Stimulated activated CD8-positive, alpha-beta memory T cell treated with anti-CD3 and anti-CD28 coated beads, Interleukin-12 subunit alpha, Interleukin-12 subunit beta, amount 100 ng/mL, for 4 hours (primary cell): ENCODE data around the gene MDM1.

Experiments
- DNase-seq: peaks from one replicate; pipeline ENCODE4 v3.0.0-alpha.2; 2020; ENCODE audit warnings: low read depth

The MDM1 gene

GRCh38 chr12:68271346-68271745 is 60.8 kb downstream of the MDM1 start:
- no peak for DNase-seq

DNA sequence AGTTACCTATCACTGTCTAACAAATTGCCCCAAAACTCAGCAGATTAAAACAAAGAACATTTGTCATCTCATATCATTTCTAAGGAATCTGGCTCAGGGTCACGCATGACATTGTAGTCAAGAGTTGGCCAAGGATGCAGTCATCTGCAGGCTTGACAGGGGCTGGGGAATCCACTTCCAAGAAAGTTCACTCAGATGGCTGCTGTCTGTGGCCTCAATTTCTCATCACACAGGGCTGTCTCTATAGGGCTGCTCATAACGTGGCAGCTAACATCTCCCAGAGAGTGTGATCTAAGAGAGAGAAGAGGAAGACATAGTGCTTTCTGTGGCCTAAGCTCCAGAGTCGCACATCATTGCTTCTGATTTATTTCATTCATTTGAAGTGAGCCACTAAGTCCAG is 61.8 kb downstream of the MDM1 start:
- DNase-seq = no peak

DNA sequence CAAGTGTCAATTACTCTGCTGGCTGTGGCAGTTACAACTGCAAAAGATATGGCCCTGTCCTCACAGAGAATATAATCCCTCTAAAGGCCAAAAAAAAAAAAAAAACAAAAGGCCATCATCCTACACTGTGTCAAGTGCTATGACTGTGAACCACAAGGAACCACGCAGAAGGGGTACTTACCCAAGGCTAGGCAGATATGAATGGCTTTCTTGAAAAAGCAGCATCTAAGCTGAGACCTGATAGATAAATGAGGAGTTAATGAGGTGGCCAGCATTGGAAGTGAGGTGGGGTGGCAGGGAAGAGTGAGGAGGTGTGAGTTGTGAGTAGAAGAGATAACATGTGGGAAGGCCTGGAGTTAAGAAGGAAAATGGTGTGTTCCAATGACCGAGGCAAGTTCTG is 62.4 kb downstream of the MDM1 start:
- DNase-seq = no peak

- DNase-seq = no peak
Measured at GRCh38 chr12:68268967-68269366, 63.2 kb downstream of the MDM1 start.

DNA sequence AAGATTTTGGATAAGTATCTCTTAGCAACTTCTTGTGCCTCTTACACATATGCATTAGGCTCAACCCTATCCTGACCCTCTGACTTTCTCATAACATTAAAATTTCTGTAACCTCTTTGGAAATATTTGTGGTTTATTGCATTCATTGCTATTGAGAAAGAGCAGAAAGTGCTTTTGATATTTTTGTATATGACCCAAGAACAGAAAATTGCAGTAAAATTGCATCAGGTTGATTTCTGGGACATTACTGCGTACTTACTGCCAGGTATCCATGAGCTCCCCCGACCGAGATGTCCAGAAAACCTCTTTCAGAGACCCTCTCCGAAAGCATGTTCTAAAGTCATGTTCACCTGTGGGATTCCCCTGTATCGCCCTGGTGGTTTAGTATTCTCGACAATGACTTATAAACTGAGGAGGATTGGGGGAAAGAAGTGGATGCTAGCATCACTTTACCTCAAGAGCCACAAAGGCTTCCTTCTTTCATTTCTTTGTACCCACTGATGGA is 64.2 kb downstream of the MDM1 start:
- DNase-seq = no peak

DNA sequence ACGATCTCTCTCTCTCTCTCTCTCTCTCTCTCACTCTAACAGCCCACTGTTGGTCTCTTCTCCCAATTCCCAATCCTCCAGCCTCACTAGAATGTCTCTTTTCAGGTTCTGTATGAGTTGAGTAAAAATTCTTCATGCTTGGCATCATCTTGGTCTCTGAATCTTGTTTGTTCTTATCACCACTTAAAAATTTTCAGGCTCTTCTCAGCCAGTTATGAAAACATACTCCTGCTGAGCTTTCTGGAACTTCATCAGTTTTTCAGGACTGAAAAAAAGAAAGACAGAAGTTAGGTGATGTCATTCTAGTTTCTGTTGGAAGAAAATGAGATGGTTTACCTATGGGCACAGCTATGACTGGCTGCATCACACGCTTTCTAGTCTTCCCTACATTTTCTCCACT is 67.3 kb downstream of the MDM1 start:
- DNase-seq = no peak

DNA sequence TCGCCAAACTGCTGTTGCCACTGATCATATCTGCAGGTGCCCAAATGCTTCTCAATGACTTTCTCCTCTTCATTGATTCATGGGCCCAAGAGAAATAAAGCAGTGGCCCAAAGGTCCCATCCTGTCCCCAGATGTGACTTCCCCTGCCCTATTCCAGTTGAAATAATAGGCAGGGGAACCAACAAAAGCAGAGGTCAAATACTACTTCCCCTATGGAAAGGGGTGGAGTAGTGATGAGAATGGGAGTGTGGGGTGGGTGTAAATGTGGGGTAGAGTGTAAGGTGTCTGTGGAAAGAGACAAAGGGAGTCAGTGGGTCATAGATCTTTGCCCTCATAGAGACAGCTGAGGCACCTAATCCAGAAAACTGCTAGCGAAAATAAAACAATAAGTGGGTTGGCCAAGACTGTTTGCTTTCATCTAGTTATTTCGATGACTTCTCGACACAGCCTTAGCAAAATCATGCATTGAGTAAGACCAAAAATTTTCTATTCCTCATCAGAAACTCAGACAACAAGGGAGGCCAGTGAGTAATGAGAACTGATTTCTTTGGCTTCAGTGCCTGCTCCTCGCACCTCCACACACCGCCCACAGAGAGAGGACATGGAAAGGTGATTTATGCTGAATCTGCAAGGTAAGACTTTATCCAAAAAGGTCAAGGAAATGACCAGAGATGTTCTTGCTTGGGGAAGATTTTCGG is 67.9 kb downstream of the MDM1 start:
- DNase-seq = no peak

DNA sequence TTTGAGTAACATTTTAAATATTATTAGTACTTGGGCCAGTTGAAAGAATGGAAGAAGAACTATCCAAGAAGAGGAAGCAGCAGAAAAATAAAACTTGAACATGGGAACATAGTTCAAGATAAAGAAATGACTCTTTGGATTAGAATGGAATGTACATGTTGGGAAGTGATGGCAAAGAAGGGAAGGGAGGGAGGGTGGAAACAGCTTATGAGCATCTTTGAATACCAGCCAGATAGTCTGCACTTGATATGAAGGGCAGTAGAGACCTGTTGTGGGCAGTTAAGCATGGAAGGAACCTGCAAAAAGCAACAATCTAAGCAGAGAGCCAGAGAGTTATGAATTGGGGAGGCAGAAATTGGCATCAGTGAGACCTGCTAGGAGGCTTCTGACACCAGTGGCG is 68.8 kb downstream of the MDM1 start:
- no peak for DNase-seq

DNA sequence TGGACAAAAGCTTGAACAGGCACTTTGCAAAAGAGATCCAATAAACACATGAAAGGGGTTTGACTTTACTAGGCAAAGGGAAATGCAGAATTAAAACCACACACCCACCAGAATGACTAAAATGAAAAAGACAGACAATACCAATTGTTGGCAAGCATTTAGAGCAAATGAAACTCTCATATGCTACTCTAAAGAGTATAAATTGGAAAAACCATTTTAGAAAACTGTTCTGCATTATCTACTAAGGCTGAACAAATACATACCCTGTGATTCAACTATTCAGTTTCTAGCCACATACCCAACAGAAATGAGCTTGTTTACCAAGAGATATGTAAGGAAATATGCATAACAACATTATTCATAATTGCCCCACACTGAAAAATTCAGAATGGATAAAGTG is 70.3 kb downstream of the MDM1 start:
- no peak for DNase-seq

- DNase-seq = no peak
Measured at GRCh38 chr12:68260153-68260552, 72.0 kb downstream of the MDM1 start.

DNA sequence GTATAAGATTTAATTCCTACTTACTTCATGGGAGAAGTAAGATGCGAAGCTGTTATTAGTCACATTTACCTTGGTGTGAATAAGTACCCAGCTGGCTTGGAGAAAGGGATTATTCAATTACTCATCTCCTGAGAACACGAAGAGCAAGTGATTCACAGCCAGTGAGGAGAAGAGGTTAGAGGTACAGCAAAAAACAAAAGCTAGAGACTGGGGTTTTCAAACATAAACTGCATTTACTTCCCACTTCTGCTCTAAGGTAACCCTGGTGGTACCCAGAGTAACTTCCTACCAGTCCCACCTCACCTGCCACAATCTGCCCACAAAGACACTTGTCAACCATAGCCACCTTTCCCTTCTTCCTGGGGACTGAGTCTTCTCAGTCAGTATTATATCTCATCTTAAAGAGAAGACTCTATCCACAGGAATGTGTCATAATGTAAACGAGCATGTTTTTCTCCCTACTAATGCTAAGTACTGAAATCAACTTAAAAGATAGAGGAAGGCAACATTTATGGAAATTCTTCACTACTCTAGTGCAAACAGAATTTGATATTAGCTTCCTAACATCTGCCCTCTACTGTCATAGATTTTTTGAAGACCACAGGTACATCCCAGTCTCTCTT is 72.7 kb downstream of the MDM1 start:
- DNase-seq = no peak

DNA sequence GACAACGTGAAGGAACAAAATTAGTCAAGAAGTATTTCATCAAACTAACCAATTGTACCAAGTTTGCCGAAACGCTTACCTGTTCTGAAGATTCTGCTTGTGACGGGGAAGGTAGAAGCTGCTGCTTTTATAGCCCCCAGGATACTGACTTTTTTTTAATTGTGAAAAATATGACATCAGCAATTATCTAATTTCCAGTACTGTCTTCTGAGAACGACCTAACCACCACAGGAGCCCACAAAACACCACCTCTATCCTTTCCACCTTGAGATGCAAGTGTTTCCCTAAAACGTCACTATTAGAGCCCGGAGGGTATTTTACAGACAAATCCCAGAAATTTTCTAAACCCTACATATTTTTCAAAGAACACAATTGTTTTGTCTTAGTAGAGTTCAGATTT is 78.7 kb downstream of the MDM1 start, which contains the start of gene IL22:
IL22 (minus strand) TSS at position 101 of the 400 bp plus-strand sequence. CDS start 156 bp downstream, outside the sequence.
- no peak for DNase-seq

- DNase-seq = no peak
Measured at GRCh38 chr12:68252077-68252476, 80.1 kb downstream of the MDM1 start.

GRCh38 chr12:68250454-68250853 is 81.7 kb downstream of the MDM1 start:
- no peak for DNase-seq

GRCh38 chr12:68247785-68248184 is 84.4 kb downstream of the MDM1 start:
- no peak for DNase-seq

DNA sequence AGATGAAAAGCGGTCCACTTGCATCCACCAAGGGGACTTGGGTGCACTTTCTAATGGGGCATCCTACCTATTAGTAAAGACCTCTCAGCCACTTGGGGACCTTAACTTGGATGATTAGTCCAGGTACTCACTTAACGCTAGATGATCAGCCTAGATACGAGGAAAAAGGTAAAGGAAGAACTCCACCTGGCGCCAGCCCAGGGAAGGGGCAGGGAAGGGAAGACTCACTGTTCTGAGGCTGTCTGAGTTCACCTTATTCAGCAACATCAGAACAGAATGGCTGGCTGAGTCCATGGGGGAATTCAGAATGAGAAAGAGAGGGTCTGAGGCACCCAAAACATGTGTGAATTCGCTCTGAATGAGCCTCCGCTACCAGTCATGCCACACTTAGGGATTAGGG is 85.8 kb downstream of the MDM1 start:
- DNase-seq = no peak

GRCh38 chr12:68245180-68246021 is 86.8 kb downstream of the MDM1 start:
- no peak for DNase-seq
